Retina (tissue), 1 donor: ENCODE results near the gene ADAR.
"Not testable (repeated sequence)": the region's sequence is repeated elsewhere in the genome, so short reads cannot be mapped to it uniquely, and the experiment has no call there.

Experiments used
- DNase-seq: peaks from one replicate; pipeline ENCODE4 v3.0.0-alpha.2; 2016

ADAR gene, protein sequence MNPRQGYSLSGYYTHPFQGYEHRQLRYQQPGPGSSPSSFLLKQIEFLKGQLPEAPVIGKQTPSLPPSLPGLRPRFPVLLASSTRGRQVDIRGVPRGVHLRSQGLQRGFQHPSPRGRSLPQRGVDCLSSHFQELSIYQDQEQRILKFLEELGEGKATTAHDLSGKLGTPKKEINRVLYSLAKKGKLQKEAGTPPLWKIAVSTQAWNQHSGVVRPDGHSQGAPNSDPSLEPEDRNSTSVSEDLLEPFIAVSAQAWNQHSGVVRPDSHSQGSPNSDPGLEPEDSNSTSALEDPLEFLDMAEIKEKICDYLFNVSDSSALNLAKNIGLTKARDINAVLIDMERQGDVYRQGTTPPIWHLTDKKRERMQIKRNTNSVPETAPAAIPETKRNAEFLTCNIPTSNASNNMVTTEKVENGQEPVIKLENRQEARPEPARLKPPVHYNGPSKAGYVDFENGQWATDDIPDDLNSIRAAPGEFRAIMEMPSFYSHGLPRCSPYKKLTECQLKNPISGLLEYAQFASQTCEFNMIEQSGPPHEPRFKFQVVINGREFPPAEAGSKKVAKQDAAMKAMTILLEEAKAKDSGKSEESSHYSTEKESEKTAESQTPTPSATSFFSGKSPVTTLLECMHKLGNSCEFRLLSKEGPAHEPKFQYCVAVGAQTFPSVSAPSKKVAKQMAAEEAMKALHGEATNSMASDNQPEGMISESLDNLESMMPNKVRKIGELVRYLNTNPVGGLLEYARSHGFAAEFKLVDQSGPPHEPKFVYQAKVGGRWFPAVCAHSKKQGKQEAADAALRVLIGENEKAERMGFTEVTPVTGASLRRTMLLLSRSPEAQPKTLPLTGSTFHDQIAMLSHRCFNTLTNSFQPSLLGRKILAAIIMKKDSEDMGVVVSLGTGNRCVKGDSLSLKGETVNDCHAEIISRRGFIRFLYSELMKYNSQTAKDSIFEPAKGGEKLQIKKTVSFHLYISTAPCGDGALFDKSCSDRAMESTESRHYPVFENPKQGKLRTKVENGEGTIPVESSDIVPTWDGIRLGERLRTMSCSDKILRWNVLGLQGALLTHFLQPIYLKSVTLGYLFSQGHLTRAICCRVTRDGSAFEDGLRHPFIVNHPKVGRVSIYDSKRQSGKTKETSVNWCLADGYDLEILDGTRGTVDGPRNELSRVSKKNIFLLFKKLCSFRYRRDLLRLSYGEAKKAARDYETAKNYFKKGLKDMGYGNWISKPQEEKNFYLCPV

DNA sequence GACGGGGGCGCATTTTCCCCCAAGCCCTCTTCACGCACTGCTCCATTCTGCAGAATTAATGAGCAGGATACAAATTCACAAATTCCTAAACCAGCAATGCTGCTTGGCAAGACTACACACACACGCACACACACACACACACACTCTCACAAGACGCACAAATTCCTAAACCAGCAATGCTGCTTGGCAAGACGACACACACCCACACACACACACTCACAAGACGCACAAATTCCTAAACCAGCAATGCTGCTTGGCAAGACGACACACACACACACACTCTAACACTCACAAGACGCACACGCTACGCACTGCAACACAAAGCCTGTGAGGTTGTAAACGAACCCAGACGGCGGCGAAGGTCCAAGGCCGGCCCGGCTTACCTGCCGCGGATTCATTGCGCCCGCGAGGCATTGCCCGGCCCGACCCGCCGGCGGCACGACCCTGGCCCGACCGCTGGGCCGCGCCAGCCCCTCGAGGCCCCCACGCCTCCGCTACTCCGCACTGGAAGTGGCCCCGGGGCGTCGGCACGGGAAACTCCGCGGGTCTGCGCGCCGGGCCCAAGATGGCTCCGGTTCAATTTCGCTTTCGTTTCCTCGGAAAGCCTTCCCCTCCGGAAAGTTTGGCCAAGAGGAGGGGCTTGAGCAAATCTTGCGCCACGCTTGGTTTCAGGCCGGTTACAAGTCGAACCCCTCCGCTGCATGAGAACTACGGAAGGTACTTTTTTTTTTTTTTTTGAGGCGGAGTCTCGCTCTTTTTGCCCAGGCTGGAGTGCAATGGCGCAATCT lies at the start of gene ADAR:
Gene ADAR, minus strand, starts transcription at position 578 of the 788 bp plus-strand sequence. Its CDS starts 180 bp downstream, at position 398.
- DNase-seq = peak; percentile 84

DNA sequence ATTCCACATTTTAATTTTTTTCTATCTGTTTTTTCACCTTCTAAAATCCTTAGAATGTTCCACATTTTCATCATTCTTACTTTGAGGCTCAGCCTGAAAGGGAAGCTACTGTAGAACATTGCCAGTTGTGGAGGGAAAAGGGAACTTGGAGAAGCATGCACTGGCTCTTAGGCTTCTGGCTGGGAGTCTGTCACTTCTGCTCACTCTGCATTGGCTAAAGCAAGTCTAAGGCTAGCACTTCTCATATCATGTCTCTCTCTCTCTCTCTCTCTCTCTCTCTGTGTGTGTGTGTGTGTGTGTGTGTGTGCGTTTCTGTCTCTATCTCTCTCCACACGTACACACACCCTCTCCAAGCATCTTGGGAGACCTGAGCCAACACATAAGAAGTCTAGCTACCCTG lies 49.6 kb upstream of the ADAR start:
- DNase-seq = no peak

DNA sequence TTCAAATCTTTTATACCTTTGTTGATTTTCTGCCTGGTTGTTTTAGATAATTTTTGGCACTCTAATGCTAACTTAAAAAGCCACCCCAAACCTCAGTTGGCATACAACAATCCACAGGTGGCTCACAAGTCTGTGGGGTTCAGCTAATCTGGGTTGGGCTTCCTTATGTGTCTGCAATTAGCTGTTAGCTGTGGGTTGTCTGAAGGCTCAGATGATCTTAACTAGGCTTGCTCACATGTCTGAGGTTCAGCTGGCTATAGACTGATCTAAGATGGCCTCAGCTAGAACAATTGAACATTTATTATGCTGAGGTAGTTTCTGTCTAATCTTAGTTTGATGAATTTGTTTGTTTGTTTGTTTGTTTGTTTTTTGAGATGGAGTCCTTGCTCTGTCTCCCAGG lies 44.9 kb upstream of the ADAR start:
- DNase-seq = no peak

DNA sequence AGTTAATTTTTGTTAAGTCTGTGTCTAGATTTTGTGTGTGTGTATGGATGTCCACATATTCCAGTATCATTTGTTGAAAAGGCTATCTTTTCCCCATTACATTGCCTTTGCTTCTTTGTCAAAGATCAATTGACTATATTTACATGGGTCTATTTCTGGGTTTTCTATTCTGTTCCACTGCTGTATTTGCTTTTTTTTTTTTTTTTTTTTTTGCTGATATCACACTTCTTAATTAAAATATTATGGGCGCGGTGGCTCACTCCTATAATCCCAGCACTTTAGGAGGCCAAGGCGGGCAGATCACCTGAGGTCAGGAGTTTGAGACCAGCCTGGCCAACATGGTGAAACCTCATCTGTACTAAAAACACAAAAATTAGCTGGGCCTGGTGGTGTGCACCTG lies 36.7 kb upstream of the ADAR start:
- DNase-seq = not testable (repeated sequence)

DNA sequence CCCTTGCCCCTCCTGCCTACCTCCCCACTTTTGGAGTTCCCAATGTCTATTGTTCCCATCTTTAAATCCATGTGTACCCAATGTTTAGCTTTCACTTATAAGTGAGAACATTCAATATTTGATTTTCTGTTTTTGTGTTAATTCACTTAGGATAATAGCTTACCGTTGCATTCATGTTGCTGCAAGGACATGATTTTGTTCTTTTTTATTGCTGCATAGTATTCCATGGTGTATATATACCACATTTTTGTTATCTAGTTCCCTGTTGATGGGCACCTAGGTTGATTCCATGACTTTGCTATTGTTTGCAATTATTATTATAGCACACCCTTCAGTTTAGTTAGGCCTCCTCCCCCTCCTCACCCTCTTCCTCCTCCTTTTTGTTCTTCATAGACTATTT lies 33.5 kb upstream of the ADAR start:
- DNase-seq = no peak

DNA sequence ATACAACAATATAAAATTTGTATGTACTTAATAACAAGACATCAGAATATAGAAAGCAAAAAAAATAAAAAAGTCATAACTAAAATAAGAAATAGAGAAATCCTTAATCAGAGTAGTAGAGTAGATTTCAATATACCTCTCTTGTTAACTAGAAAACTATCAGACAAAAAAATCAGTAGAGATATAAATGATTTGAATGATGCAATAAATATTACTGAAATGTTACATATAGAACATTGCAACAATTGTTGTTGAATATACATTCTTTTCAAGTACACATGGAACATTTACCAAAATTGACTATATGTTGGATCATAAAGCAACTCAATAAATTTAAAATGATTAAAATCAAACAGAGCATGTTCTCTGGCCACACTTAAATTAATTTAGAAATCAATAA lies 31.9 kb upstream of the ADAR start:
- no peak for DNase-seq

DNA sequence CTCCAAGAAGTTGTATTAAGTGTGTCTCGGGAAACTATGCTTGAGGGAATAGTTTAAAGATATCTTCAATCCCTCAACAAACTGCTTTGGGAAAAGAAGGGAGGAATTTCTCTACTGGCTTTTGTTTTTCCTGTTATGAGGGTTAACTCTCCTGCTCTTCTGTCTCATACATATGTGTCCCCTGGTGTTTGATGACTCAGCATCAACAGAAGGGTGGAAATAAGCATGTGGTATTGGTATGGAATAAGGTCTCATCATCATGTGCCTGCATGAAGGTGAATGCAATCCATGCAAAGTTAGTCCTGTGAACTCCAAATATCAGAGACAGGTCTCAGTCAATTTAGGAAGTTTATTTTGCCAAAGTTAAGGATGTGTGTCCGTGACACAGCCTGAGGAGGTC lies 27.2 kb upstream of the ADAR start:
- DNase-seq = no peak

DNA sequence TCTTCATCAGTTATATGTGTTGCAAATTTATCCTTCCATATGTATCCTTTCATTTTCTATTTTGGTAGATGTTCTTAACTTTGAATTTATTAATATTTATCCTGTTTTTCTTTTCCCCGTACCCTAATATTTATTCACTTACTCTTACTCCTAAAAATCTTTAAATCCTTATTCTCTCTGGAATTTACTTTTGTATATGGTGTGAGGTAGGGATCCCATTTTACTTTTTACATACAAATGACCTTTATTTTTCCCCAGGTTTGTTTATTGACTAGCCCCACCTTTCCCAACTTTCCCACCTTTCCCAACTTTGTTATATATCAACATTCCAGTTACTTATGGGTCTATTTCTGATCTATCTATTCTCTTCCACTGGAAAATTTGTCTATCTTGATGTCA lies 21.7 kb upstream of the ADAR start:
- no peak for DNase-seq

DNA sequence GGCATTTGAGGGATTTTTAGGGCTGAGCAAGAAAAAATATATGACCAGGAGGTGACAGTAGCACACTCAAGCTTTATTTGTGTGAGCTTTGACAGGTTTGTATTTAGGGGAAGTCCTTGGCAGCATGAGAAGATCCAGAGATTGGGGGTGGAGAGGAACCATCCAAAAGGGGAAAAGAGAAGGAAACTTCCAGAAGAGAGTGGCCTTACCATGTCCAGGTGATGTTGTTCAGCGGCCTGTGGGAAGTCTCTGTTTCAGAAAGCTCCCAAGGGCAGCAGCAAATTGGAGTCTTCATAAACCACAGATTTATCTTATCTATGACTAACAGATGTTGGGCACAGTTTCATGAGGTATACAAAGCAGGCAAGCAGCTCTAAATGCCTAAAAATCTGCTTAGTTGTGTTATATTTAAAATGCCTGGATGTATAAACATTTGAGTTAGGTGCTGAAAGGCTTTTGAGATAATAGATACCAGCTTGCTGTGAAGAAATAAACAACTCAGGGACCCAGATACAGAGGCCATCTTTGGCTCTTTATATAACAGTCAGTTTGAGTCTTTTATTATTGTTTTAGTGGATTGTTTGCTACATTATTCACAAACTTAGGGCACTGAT lies 21.2 kb upstream of the ADAR start:
- DNase-seq = no peak

DNA sequence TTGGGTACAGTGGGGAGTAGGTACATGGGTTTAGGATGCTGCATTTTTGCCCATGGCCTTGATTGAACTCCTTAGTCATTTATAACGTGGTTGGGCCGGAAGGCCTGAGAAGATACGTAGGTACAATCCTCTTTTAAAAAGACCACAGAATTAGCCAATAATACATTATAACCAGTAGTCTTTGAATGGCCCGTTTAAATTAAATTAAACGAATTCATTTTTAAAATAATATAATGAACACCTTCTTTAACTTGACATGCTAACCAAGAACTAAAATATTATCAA lies 20.1 kb upstream of the ADAR start:
- DNase-seq = no peak

DNA sequence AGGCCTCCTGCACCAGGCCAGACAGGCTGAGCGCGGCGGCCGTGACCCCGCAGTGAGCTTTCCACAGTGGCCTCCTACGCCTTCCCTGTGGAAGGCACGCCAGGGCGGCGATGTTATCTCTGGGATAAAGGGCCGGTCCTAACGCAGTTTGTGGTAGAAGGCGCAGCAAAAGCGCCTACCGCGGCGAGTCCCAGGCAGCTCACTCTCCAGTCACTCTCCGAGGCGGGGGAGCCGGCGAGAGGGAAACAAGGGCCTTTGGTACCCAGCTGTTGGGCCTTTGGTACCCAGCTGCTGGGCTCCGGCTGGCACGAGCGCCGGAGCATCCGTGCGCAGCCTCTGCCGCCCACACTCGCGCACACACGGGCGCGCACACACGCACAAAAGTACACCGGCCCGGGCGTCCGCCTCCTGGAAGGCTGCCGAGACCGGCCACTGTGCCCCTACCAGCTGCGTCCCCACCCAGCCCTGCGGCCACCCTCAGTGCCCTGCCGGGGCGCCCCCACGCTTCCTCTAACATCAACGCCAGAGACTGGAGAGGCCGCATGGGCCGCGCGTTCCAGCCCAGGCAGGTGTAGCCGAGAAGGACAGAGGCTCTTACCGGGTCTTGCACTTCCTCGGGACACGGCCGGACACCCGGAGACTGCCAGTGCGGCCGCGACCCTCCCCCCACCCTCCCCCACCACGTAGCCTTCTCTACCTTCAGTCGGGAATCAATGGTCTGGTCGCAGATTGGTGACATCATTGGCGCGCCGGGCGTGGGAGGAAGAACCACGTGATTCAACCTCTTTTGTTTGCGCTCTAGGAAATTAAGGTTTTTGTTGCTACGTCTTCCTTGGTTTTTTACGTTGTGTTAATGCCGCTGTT lies 19.5 kb upstream of the ADAR start:
- DNase-seq = peak; percentile 93

DNA sequence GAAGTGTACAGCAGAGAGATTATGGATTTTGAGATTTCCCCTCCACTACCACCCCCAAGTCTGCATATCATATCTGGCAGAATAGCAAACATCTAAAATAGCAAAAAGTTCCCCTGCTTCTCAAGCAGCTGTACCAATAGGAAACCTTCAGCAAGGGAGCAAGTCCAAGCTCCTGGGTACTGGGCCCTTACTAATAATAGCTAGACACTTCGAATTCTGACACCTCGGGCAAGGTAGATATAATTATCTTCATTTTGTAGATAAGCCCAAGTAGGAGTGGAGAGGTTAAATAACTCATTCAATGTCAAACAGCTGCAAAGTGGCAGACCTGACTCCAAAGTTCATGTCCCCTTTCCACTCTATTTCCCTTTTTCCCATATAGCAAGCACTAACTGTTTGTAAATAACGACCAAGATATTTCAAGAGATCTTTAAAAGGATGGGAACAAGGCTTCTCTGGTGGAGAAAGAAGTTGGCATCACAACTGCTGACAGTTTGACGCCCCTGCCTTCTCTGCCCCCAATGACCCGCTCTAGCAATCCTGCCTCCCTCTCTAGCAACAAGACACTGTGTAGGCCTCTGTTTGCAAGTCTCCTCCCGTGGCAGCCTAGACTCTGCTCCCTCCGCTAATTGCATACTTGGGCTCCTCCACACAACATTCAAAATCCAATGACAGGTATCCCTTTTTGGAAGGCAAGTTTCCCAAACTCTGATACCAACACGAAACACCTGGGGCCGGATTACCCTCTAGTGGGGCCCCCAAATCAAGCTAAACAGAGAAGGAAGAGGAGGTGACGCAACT lies 18.7 kb upstream of the ADAR start:
- DNase-seq = no peak

DNA sequence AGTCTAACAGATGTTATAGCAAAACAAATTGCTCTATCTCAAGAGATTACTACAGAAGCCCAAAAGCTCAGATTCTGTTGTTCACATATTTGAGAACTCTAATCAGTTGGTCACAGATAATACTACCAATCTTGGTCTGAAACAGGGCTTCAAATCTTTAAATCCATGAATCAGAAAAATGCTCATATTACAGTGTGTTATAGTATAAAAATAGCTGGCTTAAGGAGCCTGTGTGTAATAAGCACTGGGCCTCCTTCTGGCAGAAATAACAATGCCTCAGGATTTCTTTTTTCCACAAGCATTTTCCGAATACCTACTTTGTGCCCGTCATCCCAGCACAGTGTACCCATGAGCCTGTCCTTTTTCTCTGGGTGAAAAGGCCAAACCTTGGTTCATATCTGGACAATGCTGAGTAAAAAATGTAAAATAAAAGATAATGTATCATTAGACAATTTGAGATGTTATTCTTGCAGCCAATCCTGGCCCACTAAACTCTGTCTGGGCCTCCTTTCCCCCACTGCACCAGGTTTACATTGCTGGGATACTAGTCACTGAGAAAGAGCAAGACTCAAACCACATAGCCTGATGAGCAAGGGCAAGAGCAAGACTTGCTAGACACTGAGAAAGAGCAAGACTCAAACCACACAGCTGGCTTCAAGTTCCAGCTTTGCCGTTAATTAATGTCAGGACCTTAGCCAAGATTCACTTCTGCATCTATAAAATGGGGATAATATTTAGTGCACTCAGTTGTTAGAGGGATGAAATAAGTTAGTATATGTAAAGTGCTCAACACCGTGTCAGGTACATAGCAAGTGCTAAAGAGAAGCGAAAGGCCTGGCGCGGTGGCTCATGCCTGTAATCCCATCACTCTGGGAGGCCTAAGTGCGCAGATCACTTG lies 17.0 kb upstream of the ADAR start:
- no peak for DNase-seq

DNA sequence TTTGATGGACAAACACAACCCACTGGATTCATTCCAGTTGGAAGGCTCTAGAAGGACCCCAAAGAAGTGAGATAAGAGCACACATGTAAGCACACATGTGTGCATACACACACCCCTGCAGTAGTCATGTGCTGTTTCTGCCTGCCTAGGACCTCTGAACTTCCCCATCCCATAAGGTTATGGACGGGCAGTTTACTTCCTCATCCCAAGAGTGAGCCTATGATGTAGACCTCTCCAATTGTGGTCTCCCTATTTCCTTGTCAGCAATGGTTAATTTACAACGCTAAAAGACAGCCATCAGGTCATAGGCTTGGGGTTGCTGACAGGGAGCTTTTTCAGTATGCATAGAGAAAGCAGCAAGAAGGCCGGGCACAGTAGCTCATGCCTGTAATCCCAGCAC lies 15.4 kb upstream of the ADAR start:
- no peak for DNase-seq

DNA sequence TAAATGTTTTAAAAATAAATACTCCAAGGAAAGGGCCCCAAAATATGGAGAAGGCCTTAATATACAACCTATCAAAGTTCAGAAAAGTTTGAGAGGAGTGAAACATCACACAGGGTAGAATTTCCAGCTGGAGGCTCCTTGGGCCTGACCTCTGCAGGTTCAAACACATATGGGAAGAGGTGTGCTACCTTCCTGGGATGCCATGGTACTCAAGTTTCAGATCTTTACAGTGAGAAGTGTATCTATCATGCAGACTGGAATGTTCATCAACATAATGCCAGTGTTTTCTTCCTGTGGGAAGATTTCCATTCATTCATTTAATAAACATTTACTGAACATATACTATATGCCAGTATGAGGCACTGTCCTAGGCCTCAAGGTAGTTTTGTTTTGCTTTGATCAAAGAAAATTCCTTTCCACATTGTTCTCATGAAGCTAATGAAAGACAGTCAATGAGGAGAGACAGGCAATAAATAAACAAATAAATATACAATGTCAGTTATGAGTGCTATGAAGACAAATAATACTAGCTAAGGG lies 14.6 kb upstream of the ADAR start:
- no peak for DNase-seq

DNA sequence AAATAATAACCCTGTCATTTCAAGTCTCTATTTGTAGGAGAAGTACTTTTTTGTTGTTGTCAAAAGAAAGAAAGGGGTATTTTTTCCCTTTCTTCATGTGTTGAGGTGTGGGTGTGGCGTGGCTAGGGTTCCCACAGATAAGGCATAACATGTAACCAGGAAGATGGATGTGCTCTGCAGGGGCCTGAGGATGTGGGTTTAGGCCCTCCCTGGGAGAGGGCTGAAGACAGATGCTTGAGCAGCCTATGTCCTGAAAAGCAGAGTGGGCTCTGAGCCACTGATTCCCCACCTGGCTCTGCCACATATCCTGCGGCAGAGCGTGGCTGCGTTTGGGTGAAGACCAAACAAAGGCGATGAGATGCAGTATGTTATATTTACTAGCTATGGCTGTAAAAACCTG lies 13.9 kb upstream of the ADAR start:
- DNase-seq = no peak

DNA sequence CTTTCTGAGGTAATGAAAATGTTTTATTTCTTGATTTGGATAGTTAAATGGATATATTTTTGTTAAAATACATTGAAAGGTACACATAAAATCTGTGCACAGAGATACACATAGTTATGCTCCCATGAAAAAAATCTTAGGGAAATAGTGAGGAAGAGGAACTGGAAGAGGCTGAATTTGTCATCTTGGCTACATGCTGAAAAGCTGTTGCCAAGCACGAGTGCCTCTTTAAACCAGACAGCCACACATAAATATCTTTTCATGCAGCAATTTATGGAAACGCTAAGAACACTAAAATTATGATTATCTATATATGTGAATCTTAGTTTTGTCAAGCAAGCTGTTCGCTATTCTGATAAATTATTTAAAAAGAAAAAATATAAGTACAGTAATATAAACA lies 12.8 kb upstream of the ADAR start:
- DNase-seq = no peak

DNA sequence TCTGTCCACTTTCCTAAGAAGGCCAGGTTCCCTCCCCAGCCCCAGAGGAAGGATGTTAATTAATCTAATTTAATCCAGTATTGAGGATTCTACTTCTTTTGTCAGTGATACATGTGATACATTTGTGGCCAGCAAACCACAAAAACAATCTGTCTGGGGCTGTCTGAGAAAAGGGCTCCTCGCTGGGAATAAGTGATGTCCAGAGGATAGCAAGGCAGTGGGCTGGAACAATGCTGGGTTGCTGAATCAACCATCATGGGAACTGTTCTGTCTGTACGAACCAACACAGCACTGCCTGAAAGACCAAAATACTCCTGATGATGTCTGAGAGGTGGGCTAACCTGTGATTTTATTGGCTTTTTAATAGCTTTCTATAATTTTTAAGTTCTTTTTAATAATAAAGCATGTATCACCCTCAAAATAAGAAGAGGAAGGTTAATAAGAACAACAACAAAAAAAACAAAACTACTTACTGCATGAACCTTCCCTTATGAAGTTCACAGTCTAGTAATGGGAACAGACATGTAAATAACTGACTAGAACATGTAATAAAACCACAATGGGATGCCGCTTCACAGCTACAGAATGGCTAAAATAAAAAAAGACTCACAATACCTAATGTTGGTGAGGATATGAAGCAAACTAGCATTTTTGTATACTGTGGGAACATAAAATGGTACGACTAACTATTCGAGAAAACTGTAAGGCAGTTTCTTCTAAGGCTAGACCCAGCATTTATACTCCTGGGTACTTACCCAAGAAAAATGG lies 11.4 kb upstream of the ADAR start:
- no peak for DNase-seq
